ENCODE results near the gene SUV39H1. TPM values are rescaled to one million over a fixed set of nuclear protein-coding genes. Genes with fewer than 3 reads are reported as not detected.
A peak's percentile ranks its signal among the peaks of the same experiment; 100 is the strongest.
"Not testable (repeated sequence)": the region's sequence is repeated elsewhere in the genome, so short reads cannot be mapped to it uniquely, and the experiment has no call there.

Gene SUV39H1
- polyA plus RNA-seq, 1 of the 3 experiments (the other 2 are of a cell fraction) = 8.5 TPM

DNA sequence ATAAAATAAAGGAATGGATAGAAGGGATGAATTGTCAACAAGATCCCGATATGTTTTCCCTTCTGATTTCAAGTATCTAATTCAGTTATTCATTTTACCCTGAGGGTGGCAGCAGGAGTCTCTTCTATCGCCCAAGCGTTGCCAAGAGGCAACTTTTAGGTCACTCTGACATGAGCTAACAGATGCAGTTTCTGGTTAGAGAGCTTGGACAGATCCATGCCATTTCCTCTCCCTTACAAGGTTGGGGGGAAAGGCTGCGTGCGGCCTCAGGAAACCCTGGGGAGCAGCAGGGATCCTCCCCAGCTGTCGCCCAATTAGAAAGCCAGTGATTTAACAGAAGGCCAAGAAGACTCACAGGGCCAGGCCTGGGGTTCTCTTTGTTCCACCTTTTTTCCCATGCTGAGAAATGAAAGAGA, 48.2 kb upstream of the SUV39H1 start:
- H3K36me3 ChIP-seq (replicated peaks in 1 of 2; ENCODE audit: control insufficient read depth in 1 of 2, insufficient read depth in 2 of 2, low read length in 1 of 2) = no peaks in the 10 kb centered on the region

DNA sequence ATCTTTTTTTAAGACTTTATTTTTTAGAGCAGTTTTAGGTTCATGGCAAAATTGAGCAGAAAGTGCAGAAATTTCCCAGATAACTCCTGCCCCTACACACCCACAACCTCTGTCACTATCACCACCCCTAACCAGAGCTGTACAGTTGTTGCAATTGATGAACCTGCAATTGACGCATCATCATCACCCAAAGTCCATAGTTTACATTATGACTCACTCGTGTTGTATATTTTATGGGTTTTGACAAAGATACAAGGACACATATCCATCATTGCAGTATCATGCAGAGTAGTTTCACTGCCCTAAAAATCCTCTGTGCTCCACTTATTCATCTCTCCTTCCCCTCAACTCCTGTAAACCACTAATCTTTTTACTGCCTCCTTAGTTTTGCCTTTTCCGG, 47.4 kb upstream of the SUV39H1 start:
- CTCF ChIA-PET = interaction anchor here (1.0 to 2.6 kb wide), 4 partner anchors 8 to 243 kb away, joined by 3 to 10 read pairs (median 6); no protein-coding TSS in a partner anchor
- no peak for DNase-seq

More for the DNA sequence above, 48.2 kb upstream of the SUV39H1 start:
- 25% methylated on average over 6 of the region's 6 CpGs for WGBS (ENCODE audit: low lambda C conversion rate)
- Histone ChIP-seq H3K4me3 (ENCODE audit: low read depth in 2 of 2, low read length in 1 of 2) (no peak overlapping the region), H2AFZ (ENCODE audit: low read depth) (no peak overlapping the region), H3K27me3 (ENCODE audit: insufficient read depth) (peaks cover 4% of the 10 kb centered on the region; the same call in 1 of the 2 replicates), H4K20me1 (ENCODE audit: insufficient read depth) (no peaks in the 10 kb centered on the region), H3K9ac (no peak overlapping the region), H3K27ac (ENCODE audit: low read depth in 2 of 2, low read length in 1 of 2) (no peak overlapping the region), H3K4me2 (no peak overlapping the region), H3K9me3 (no peaks in the 10 kb centered on the region), H3K9me2 (no peaks in the 10 kb centered on the region), H3F3A (replicated peaks; ENCODE audit: insufficient read depth) (no peaks in the 10 kb centered on the region), H3K79me2 (ENCODE audit: insufficient read depth) (no peaks in the 10 kb centered on the region), H3K4me1 (ENCODE audit: control insufficient read depth in 1 of 2, insufficient read depth in 2 of 2, low read depth in 1 of 2, low read length in 1 of 2) (no peaks in the 10 kb centered on the region; a peak in 1 of 4 replicates)
- peak; percentile 49 for DNase-seq
- CTCF ChIA-PET = interaction anchor here (0.7 to 2.6 kb wide), 8 partner anchors 9 to 243 kb away, joined by 3 to 10 read pairs (median 4); no protein-coding TSS in a partner anchor
- POLR2A ChIA-PET = no interaction called here
- TF ChIP-seq ELF1 (IDR thresholded peaks at IDR 0.05) (no peak), RFX5 (IDR thresholded peaks at IDR 0.05; ENCODE audit: low read length) (no peak), SMC3 (IDR thresholded peaks at IDR 0.05; ENCODE audit: low read depth, low read length) (0 out of 2 replicates have a peak, but pooled peaks have one; percentile 35), RAD21 (IDR thresholded peaks at IDR 0.05; ENCODE audit: low read length) (peak; percentile 66)
- TF ChIP-seq, protein P1, sequence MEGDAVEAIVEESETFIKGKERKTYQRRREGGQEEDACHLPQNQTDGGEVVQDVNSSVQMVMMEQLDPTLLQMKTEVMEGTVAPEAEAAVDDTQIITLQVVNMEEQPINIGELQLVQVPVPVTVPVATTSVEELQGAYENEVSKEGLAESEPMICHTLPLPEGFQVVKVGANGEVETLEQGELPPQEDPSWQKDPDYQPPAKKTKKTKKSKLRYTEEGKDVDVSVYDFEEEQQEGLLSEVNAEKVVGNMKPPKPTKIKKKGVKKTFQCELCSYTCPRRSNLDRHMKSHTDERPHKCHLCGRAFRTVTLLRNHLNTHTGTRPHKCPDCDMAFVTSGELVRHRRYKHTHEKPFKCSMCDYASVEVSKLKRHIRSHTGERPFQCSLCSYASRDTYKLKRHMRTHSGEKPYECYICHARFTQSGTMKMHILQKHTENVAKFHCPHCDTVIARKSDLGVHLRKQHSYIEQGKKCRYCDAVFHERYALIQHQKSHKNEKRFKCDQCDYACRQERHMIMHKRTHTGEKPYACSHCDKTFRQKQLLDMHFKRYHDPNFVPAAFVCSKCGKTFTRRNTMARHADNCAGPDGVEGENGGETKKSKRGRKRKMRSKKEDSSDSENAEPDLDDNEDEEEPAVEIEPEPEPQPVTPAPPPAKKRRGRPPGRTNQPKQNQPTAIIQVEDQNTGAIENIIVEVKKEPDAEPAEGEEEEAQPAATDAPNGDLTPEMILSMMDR (IDR thresholded peaks at IDR 0.05) = peak; percentile 45

DNA sequence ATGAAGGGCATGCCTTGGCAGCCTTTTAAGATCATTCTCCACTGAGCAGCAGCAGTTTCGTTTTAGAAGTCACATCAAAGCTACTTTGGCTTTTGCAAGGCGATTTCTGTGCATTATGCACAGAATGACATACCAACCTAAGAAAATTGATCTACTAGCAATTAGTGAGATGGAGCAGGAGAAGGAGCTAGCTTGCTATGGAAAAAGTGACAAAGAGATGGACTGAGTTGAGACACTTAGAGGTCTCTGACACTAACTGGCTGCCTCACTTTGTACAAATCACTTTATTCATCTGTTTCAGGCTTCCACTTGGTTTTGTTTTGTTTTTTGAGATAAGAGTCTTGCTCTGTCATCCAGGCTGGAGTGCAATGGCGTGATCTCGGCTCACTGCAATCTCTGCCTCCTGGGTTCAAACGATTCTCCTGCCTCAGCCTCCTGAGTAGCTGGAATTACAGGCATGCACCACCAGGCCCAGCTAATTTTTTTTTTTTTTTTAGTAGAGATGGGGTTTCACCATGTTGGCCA, 44.4 kb upstream of the SUV39H1 start:
- H3K9me2 ChIP-seq; H2AFZ ChIP-seq (ENCODE audit: low read depth); H3F3A ChIP-seq (replicated peaks; ENCODE audit: insufficient read depth); H3K27me3 ChIP-seq (ENCODE audit: insufficient read depth); H3K79me2 ChIP-seq (ENCODE audit: insufficient read depth); H3K36me3 ChIP-seq (replicated peaks in 1 of 2; ENCODE audit: control insufficient read depth in 1 of 2, insufficient read depth in 2 of 2, low read length in 1 of 2); POLR2A ChIA-PET; H3K4me1 ChIP-seq (ENCODE audit: control insufficient read depth in 1 of 2, insufficient read depth in 2 of 2, low read depth in 1 of 2, low read length in 1 of 2); H3K4me3 ChIP-seq (ENCODE audit: low read depth in 2 of 2, low read length in 1 of 2); H3K4me2 ChIP-seq; H3K9me3 ChIP-seq; H3K9ac ChIP-seq; H3K27ac ChIP-seq (ENCODE audit: low read depth in 2 of 2, low read length in 1 of 2); DNase-seq; H4K20me1 ChIP-seq (ENCODE audit: insufficient read depth): not testable (repeated sequence)
- WGBS (ENCODE audit: low lambda C conversion rate) = 21% methylated on average over 5 of the region's 5 CpGs
- CTCF ChIA-PET = interaction anchor here (0.6 to 1.9 kb wide), 2 partner anchors 21 to 26 kb away, joined by 4 read pairs; no protein-coding TSS in a partner anchor

More for the DNA sequence above, 47.4 kb upstream of the SUV39H1 start:
- Histone ChIP-seq H3K36me3 (replicated peaks in 1 of 2; ENCODE audit: control insufficient read depth in 1 of 2, insufficient read depth in 2 of 2, low read length in 1 of 2) (no peaks in the 10 kb centered on the region), H3K9ac (no peak overlapping the region), H3K9me3 (no peaks in the 10 kb centered on the region), H4K20me1 (ENCODE audit: insufficient read depth) (no peaks in the 10 kb centered on the region), H3F3A (replicated peaks; ENCODE audit: insufficient read depth) (no peaks in the 10 kb centered on the region), H3K4me1 (ENCODE audit: control insufficient read depth in 1 of 2, insufficient read depth in 2 of 2, low read depth in 1 of 2, low read length in 1 of 2) (no peaks in the 10 kb centered on the region; a peak in 1 of 4 replicates), H3K9me2 (no peaks in the 10 kb centered on the region), H3K4me2 (no peak overlapping the region), H3K27me3 (ENCODE audit: insufficient read depth) (no peaks in the 10 kb centered on the region; the same call in 1 of the 2 replicates), H3K4me3 (ENCODE audit: low read depth in 2 of 2, low read length in 1 of 2) (no peak overlapping the region), H3K27ac (ENCODE audit: low read depth in 2 of 2, low read length in 1 of 2) (no peak overlapping the region), H3K79me2 (ENCODE audit: insufficient read depth) (no peaks in the 10 kb centered on the region), H2AFZ (ENCODE audit: low read depth) (no peak overlapping the region)
- WGBS (ENCODE audit: low lambda C conversion rate) = 27% methylated on average over 3 of the region's 3 CpGs
- POLR2A ChIA-PET = no interaction called here
- TF ChIP-seq TEAD4 (IDR thresholded peaks at IDR 0.05; ENCODE audit: borderline replicate concordance, insufficient read depth) = no peak
- TF ChIP-seq, protein P2, sequence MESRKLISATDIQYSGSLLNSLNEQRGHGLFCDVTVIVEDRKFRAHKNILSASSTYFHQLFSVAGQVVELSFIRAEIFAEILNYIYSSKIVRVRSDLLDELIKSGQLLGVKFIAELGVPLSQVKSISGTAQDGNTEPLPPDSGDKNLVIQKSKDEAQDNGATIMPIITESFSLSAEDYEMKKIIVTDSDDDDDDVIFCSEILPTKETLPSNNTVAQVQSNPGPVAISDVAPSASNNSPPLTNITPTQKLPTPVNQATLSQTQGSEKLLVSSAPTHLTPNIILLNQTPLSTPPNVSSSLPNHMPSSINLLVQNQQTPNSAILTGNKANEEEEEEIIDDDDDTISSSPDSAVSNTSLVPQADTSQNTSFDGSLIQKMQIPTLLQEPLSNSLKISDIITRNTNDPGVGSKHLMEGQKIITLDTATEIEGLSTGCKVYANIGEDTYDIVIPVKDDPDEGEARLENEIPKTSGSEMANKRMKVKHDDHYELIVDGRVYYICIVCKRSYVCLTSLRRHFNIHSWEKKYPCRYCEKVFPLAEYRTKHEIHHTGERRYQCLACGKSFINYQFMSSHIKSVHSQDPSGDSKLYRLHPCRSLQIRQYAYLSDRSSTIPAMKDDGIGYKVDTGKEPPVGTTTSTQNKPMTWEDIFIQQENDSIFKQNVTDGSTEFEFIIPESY (IDR thresholded peaks at IDR 0.05; ENCODE audit: borderline replicate concordance, low read depth) = no peak

DNA sequence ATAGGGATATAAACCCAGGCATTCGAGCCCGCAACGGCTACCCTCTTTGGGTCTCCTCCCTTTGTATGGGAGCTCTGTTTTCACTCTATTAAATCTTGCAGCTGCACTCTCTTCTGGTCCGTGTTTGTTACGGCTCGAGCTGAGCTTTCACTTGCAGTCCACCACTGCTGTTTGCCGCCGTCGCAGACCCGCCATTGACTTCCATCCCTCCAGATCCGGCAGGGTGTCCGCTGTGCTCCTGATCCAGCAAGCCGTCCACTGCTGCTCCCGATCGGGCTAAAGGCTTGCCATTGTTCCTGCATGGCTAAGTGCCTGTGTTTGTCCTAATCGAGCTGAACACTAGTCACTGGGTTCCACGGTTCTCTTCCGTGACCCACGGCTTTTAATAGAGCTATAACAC, 41.8 kb upstream of the SUV39H1 start:
- H3K9me3 ChIP-seq; H3K4me3 ChIP-seq (ENCODE audit: low read depth in 2 of 2, low read length in 1 of 2); H3K9me2 ChIP-seq; H2AFZ ChIP-seq (ENCODE audit: low read depth); H3F3A ChIP-seq (replicated peaks; ENCODE audit: insufficient read depth); DNase-seq; H3K27me3 ChIP-seq (ENCODE audit: insufficient read depth); H3K27ac ChIP-seq (ENCODE audit: low read depth in 2 of 2, low read length in 1 of 2); H4K20me1 ChIP-seq (ENCODE audit: insufficient read depth); H3K9ac ChIP-seq; POLR2A ChIA-PET; H3K79me2 ChIP-seq (ENCODE audit: insufficient read depth); H3K4me1 ChIP-seq (ENCODE audit: control insufficient read depth in 1 of 2, insufficient read depth in 2 of 2, low read depth in 1 of 2, low read length in 1 of 2); H3K36me3 ChIP-seq (replicated peaks in 1 of 2; ENCODE audit: control insufficient read depth in 1 of 2, insufficient read depth in 2 of 2, low read length in 1 of 2); H3K4me2 ChIP-seq: not testable (repeated sequence)
- WGBS (ENCODE audit: low lambda C conversion rate) = 37% methylated on average over 17 of the region's 19 CpGs
- CTCF ChIA-PET = interaction anchor here (0.7 kb wide), 1 partner anchor 538 kb away, joined by 3 read pairs; no protein-coding TSS in a partner anchor

Measured in SK-N-SH (cell line).